GM19025 (cell line): ENCODE measurements around the gene DNAH8.
A peak's percentile ranks its signal among the peaks of the same experiment; 100 is the strongest.
"Not testable (repeated sequence)": the region's sequence is repeated elsewhere in the genome, so short reads cannot be mapped to it uniquely, and the experiment has no call there.

Source experiments
- ATAC-seq: cut with Tn5 transposase; IDR thresholded peaks from one replicate; pipeline ENCODE4 v1.9.1; 2021; ENCODE audit warnings: mild to moderate bottlenecking, low read depth, moderate library complexity; ENCODE audit not compliant: unreplicated experiment

Gene DNAH8

GRCh38 chr6:38715016-38715689 is at the start of gene DNAH8:
Gene DNAH8, plus strand, starts transcription at chr6:38715311. Its CDS starts 7,499 bp downstream, at chr6:38722810.
- no peak for ATAC-seq

GRCh38 chr6:38671885-38672467 is 43.1 kb upstream of the DNAH8 start:
- peak; percentile 65 for ATAC-seq

GRCh38 chr6:38673397-38674165 is 41.5 kb upstream of the DNAH8 start:
- ATAC-seq = no peak

GRCh38 chr6:38676236-38676973 is 38.7 kb upstream of the DNAH8 start:
- no peak for ATAC-seq

- ATAC-seq = no peak
Observed at GRCh38 chr6:38676974-38677544, 38.1 kb upstream of the DNAH8 start.

- ATAC-seq = no peak
Observed at GRCh38 chr6:38678178-38678760, 36.8 kb upstream of the DNAH8 start.

- no peak for ATAC-seq
Observed at GRCh38 chr6:38679668-38680067, 35.4 kb upstream of the DNAH8 start.

GRCh38 chr6:38681850-38682249 is 33.3 kb upstream of the DNAH8 start:
- ATAC-seq = no peak

GRCh38 chr6:38684237-38684636 is 30.9 kb upstream of the DNAH8 start:
- ATAC-seq = no peak

- no peak for ATAC-seq
Observed at GRCh38 chr6:38684904-38685303, 30.2 kb upstream of the DNAH8 start.

GRCh38 chr6:38686270-38687042 is 28.7 kb upstream of the DNAH8 start:
- no peak for ATAC-seq

- ATAC-seq = no peak
Observed at GRCh38 chr6:38687043-38687353, 28.1 kb upstream of the DNAH8 start.

GRCh38 chr6:38687549-38687948 is 27.6 kb upstream of the DNAH8 start:
- no peak for ATAC-seq

GRCh38 chr6:38688579-38689087 is 26.5 kb upstream of the DNAH8 start:
- ATAC-seq = no peak

GRCh38 chr6:38695227-38695900 is 19.7 kb upstream of the DNAH8 start:
- no peak for ATAC-seq

- ATAC-seq = no peak
Observed at GRCh38 chr6:38695933-38696332, 19.2 kb upstream of the DNAH8 start.

- no peak for ATAC-seq
Observed at GRCh38 chr6:38696345-38696744, 18.8 kb upstream of the DNAH8 start.

GRCh38 chr6:38697846-38698245 is 17.3 kb upstream of the DNAH8 start:
- no peak for ATAC-seq

- ATAC-seq = not testable (repeated sequence)
Observed at GRCh38 chr6:38699702-38700101, 15.4 kb upstream of the DNAH8 start.
